D341Med (cell line): ENCODE measurements around the gene MUC16.
"Not testable (repeated sequence)": the region's sequence is repeated elsewhere in the genome, so short reads cannot be mapped to it uniquely, and the experiment has no call there.

Experiments used
- DNase-seq: peaks from one replicate; pipeline ENCODE4 v3.0.0; 2012; ENCODE audit warnings: low spot score

Gene MUC16

GRCh38 chr19:9009935-9010651 is at the start of gene MUC16:
MUC16 (minus strand) TSS chr19:9010409.
- DNase-seq, result no peak

GRCh38 chr19:9058905-9059667 is 48.9 kb upstream of the MUC16 start:
- no peak for DNase-seq

DNA sequence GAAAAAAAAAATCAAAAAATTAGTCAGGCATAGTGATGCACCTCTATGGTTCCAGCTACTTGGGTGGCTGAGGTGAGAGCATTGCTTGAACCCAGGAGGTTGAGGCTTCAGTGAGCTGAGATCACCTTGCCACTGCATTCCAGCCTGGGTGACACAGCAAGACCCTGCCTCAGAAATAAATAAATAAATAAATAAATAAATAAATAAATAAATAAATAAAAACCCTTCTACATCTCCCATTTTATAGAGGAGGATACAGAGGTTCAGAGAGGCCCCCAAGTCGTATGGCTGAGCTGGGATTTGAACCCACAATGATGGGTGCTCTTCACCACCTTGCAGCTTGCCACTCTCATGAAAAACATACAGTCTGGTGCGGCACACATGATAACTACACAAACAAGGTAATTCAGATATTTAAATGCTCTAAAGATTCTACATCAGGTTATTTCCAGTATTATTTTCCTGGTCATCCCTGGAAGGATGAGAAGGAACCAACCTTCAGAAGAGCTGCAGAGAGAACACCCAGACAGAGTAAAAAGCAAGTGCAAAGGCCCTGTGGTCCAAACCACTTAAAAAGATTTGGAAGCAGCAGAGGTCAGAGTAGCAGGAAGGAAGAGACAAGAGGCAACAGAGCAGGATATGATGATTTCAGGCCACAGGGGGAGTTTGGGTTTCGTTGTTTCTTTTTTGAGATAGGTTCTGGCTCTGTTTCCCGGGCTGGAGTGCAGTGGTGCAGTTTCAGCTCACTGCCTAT is 47.5 kb upstream of the MUC16 start:
- DNase-seq, result no peak

DNA sequence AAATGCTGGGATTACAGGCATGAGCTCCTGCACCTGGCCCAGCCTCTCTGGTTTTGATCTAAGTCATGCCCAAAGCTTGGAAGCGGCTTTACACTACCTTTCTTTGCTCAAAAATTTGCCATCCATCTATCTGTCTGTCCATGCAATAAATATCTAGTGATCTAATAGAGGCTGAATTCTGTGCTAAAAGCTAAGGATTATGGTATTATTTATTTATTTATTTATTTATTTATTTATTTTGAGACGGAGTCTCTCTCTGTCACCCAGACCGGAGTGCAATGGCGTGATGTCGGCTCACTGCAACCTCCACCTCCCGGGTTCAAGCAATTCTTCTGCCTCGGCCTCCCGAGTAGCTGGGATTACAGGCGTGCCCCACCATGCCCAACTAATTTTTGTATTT is 45.9 kb upstream of the MUC16 start:
- DNase-seq, result not testable (repeated sequence)

- peak; percentile 74 for DNase-seq
Measured at GRCh38 chr19:9054765-9055164, 44.6 kb upstream of the MUC16 start.

- no peak for DNase-seq
Measured at GRCh38 chr19:9054207-9054606, 44.0 kb upstream of the MUC16 start.

DNA sequence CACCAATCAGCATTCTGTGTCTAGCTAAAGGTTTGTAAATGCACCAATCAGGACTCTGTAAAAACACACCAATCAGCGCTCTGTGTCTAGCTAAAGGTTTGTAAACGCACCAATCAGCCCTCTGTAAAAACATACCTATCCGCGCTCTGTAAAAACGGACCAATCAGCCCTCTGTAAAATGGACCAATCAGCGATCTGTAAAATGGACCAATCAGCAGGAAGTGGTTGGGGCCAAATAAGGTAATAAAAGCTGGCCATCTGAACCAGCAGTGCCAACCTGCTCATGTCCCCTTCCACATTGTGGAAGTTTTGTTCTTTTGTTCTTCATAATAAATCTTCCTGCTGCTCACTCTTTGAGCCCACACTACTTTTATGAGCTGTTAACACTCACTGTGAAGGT is 43.5 kb upstream of the MUC16 start:
- not testable (repeated sequence) for DNase-seq

GRCh38 chr19:9052894-9053293 is 42.7 kb upstream of the MUC16 start:
- DNase-seq, result no peak

- no peak for DNase-seq
Measured at GRCh38 chr19:9046694-9047093, 36.5 kb upstream of the MUC16 start.

DNA sequence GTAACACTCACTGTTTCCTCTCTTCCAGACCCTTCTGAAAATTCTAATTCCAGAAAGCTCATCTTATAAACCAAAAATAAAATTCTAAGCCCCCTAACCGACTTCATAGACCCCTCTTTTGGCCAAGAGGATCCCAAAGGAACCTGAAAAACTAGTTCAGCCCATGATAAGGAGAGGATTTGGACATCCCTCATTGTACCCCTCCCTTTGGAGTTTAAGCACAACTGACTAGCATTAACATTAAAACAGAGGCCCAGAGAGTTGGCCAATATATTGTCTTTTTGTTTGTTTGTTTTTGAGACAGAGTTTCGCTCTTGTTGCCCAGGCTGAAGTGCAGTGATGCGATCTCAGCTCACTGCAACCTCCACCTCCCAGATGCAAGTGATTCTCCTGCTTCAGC is 34.2 kb upstream of the MUC16 start:
- DNase-seq, result no peak

DNA sequence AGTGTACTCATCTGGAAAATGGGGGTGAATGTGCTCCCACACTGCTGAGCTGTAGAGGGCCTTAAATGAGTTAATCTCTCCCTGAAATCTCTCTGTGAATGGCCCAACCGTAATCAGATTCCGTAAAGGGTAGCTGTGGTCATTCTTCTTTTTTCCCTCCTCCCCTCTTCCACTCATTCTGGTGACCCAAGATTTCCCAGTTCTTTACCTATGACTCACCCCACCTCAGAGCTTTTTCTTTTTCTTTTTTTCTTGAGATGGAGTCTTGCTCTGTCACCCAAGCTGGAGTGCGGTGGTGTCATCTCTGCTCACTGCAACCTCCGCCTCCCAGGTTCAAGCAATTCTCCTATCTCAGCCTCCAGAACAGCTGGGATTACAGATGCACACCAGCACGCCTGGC is 33.3 kb upstream of the MUC16 start:
- DNase-seq, result no peak

DNA sequence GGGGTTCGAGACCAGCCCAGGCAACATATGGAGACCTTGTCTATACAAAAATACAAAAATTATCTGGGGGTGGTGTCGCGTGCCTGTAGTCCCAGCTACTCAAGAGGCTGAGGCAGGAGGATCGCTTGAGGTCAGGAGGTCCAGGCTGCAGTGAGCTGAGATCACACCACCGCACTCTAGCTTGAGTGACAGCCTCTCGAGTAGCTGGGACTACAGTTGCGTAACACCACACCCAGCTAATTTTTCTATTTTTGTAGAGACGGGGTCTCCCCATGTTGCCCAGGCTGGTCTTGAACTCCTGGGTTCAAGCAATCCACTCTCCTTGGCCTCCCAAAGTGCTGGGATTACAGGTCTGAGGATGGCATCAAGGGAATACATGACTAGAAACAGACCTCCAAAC is 30.8 kb upstream of the MUC16 start:
- no peak for DNase-seq

DNA sequence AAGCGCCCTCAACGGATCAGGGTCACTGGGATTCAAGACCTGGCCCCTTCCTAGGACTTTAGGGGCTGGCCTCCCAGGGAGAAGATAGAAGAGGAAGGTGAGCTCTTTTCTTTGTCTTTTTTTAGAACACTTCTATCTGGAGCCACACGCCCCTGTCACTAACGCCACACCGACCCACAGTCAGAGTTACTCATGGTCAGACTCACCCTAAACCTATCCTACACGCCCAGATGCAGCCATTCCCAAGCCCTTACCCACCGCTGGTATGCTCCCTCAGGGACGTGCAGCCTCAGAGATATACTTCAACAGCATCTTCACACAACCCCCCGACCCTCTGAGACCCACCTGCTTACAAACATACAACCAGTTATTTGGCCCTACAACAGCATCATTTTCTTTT is 29.9 kb upstream of the MUC16 start:
- no peak for DNase-seq

- no peak for DNase-seq
Measured at GRCh38 chr19:9039728-9040127, 29.5 kb upstream of the MUC16 start.

DNA sequence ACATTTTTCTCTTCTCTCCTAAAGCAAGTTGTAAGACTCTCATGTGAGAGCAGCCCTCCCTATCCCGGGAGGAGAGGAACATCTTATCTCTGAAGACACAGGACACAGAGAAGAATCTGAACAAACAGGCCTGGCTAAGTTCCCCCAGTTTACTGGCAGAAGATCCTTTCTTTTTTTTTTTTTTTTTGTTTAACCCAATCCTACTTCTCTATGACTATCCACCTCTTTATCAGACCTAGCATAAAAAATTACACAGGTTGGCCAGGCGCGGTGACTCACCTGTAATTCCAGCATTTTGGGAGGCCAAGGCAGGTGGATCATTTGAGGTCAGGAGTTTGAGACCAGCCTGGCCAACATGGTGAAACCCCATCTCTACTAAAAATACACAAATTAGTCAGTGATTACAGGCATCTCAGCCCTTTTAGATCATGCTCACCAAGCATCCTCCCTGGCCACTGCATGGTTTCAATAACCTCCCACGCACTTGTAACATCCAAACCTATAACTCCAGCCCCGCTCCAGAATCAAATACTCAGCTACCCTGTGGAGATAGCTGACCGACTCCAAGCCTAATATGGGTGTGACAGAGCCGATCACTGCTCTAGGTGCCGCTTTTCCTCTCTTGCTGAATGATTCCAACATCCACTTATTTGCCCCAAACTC is 27.3 kb upstream of the MUC16 start:
- no peak for DNase-seq

DNA sequence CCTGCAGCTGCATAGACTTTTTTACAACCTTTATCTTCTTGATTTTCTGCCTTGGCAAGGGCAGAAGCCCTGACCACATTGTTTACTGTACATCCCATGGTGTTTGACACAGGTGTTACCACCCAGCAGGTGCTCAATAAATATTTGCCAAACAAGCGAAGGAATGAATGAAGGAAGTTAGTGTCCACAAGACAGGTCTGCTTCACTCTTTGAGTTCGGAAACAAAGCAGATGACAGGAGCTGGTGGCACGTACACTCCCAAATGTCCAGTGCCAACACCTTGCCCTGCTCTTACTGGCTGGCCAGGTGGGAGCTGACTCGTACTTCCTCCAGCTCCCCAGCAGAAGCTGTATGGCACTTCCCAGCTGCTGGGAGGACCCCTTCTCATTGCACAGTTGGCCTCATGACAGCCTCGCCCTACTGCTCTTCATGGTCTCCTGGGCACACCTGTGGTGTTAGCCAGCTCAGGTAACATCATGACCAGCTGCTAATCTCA is 22.0 kb upstream of the MUC16 start:
- no peak for DNase-seq

- DNase-seq, result no peak
Measured at GRCh38 chr19:9018163-9018875, 8.1 kb upstream of the MUC16 start.

DNA sequence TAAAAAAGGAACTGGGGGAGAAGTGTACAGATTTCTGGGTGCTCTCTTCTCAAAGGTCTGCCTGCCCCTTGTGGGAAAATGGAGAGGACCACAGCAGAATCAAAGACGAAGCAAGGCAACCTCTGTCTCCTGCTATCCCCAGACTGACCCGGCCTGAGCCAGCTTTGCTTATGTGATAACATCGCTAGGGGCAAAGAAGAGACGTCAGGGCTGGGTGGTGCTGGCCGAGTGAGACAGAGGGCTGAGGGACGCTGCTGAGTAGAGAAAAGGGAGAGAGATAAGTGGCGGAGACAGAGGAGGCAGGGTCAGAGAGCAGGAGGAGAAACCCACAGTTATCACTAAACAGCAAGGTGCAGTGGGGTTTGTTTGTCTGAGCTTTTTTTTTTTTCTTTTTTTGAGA is 4.6 kb upstream of the MUC16 start:
- DNase-seq, result no peak

DNA sequence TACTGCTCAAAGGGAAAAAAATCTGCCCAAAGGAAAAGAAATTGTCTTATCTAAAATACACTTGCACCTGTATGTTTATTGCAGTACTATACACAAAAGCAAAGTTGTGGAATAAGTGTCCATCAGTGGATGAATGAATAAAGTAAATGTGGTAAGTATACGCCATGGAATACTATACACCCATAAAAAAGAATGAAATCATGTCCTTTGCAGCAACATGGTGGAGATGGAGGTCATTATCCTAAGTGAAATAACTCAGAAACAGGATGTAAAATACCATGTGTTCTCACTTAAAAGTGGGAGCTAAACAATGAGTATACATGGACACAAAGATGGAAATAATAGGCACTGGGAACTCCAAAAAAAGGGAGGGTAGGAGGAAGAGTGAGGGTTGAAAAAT is 3.8 kb upstream of the MUC16 start:
- DNase-seq, result no peak

- DNase-seq, result no peak
Measured at GRCh38 chr19:9011875-9012274, 1.7 kb upstream of the MUC16 start.

GRCh38 chr19:9010693-9011092 is 484 bp upstream of the MUC16 start:
- no peak for DNase-seq

GRCh38 chr19:9009431-9009830 is 778 bp downstream of the MUC16 start:
- no peak for DNase-seq
